ENCODE data around the gene PRSS56. TPM values are rescaled to one million over a fixed set of nuclear protein-coding genes. Genes with fewer than 3 reads are reported as not detected.

Gene PRSS56
- total RNA-seq, 1 experiment from 2014 or later, result not detected

GRCh38 chr2:232518844-232519243, 1.3 kb upstream of the PRSS56 start:
- H2AFZ ChIP-seq (ENCODE audit: low read length), result no peak overlapping the region
- no peaks in the 10 kb centered on the region for H4K20me1 ChIP-seq (ENCODE audit: insufficient read depth, low read depth, low read length)
- no peaks in the 10 kb centered on the region for H3K36me3 ChIP-seq (ENCODE audit: insufficient read depth, low read length)
- H3K9me3 ChIP-seq (ENCODE audit: low read length), result no peaks in the 10 kb centered on the region
- H3K27ac ChIP-seq (ENCODE audit: low read length), result no peak overlapping the region
- H3K9me2 ChIP-seq (replicated peaks; ENCODE audit: insufficient read depth, low read length), result no peaks in the 10 kb centered on the region
- H3K4me3 ChIP-seq (ENCODE audit: low read length), result no peak overlapping the region
- no peak overlapping the region for H3K9ac ChIP-seq (ENCODE audit: low read length)
- H3K4me2 ChIP-seq (ENCODE audit: low read depth, low read length, poor library complexity, severe bottlenecking), result no peak overlapping the region
- DNase-seq, result no peak
- H3K79me2 ChIP-seq (ENCODE audit: low read length), result no peaks in the 10 kb centered on the region
- peaks cover 3% of the 10 kb centered on the region; the same call in 1 of the 2 replicates for H3K4me1 ChIP-seq (ENCODE audit: low read length)
- H3K27me3 ChIP-seq (ENCODE audit: low read length), result no peaks in the 10 kb centered on the region

- DNase-seq, result no peak
- H3K9me3 ChIP-seq (ENCODE audit: low read length), result no peaks in the 10 kb centered on the region
- H2AFZ ChIP-seq (ENCODE audit: low read length), result no peak overlapping the region
- no peak overlapping the region for H3K4me3 ChIP-seq (ENCODE audit: low read length)
- no peaks in the 10 kb centered on the region for H4K20me1 ChIP-seq (ENCODE audit: insufficient read depth, low read depth, low read length)
- no peak overlapping the region for H3K27ac ChIP-seq (ENCODE audit: low read length)
- H3K79me2 ChIP-seq (ENCODE audit: low read length), result no peaks in the 10 kb centered on the region
- no peak overlapping the region for H3K9ac ChIP-seq (ENCODE audit: low read length)
- no peaks in the 10 kb centered on the region for H3K9me2 ChIP-seq (replicated peaks; ENCODE audit: insufficient read depth, low read length)
- no peak overlapping the region for H3K4me2 ChIP-seq (ENCODE audit: low read depth, low read length, poor library complexity, severe bottlenecking)
- no peaks in the 10 kb centered on the region for H3K27me3 ChIP-seq (ENCODE audit: low read length)
- H3K4me1 ChIP-seq (ENCODE audit: low read length), result peaks cover 5% of the 10 kb centered on the region; the same call in 1 of the 2 replicates
- no peaks in the 10 kb centered on the region for H3K36me3 ChIP-seq (ENCODE audit: insufficient read depth, low read length)
These were observed 301 bp downstream of the PRSS56 start for GRCh38 chr2:232520489-232520888.

- no peak overlapping the region for H2AFZ ChIP-seq (ENCODE audit: low read length)
- no peaks in the 10 kb centered on the region for H3K36me3 ChIP-seq (ENCODE audit: insufficient read depth, low read length)
- H4K20me1 ChIP-seq (ENCODE audit: insufficient read depth, low read depth, low read length), result no peaks in the 10 kb centered on the region
- no peak for DNase-seq
- no peaks in the 10 kb centered on the region for H3K27me3 ChIP-seq (ENCODE audit: low read length)
- H3K9me2 ChIP-seq (replicated peaks; ENCODE audit: insufficient read depth, low read length), result no peaks in the 10 kb centered on the region
- no peak overlapping the region for H3K27ac ChIP-seq (ENCODE audit: low read length)
- H3K9ac ChIP-seq (ENCODE audit: low read length), result no peak overlapping the region
- H3K9me3 ChIP-seq (ENCODE audit: low read length), result no peaks in the 10 kb centered on the region
- H3K4me3 ChIP-seq (ENCODE audit: low read length), result no peak overlapping the region
- H3K4me2 ChIP-seq (ENCODE audit: low read depth, low read length, poor library complexity, severe bottlenecking), result no peak overlapping the region
- peaks cover 5% of the 10 kb centered on the region; the same call in 1 of the 2 replicates for H3K4me1 ChIP-seq (ENCODE audit: low read length)
- H3K79me2 ChIP-seq (ENCODE audit: low read length), result no peaks in the 10 kb centered on the region
These were observed 910 bp downstream of the PRSS56 start for GRCh38 chr2:232521098-232521497.

- Histone ChIP-seq H3K36me3 (ENCODE audit: insufficient read depth, low read length) (no peaks in the 10 kb centered on the region), H4K20me1 (ENCODE audit: insufficient read depth, low read depth, low read length) (no peaks in the 10 kb centered on the region), H3K4me3 (ENCODE audit: low read length) (no peak overlapping the region), H3K9ac (ENCODE audit: low read length) (no peak overlapping the region), H3K4me2 (ENCODE audit: low read depth, low read length, poor library complexity, severe bottlenecking) (no peak overlapping the region), H3K9me2 (replicated peaks; ENCODE audit: insufficient read depth, low read length) (no peaks in the 10 kb centered on the region), H3K79me2 (ENCODE audit: low read length) (no peaks in the 10 kb centered on the region), H3K27ac (ENCODE audit: low read length) (no peak overlapping the region), H3K4me1 (ENCODE audit: low read length) (peaks cover 5% of the 10 kb centered on the region; the same call in 1 of the 2 replicates), H3K9me3 (ENCODE audit: low read length) (no peaks in the 10 kb centered on the region), H2AFZ (ENCODE audit: low read length) (no peak overlapping the region), H3K27me3 (ENCODE audit: low read length) (no peaks in the 10 kb centered on the region)
- DNase-seq, result peak; percentile 75
These were observed 1.9 kb downstream of the PRSS56 start for GRCh38 chr2:232521959-232522622.

GRCh38 chr2:232522623-232523401, 2.6 kb downstream of the PRSS56 start:
- Histone ChIP-seq H3K9me2 (replicated peaks; ENCODE audit: insufficient read depth, low read length) (no peaks in the 10 kb centered on the region), H3K4me2 (ENCODE audit: low read depth, low read length, poor library complexity, severe bottlenecking) (no peak overlapping the region), H3K4me3 (ENCODE audit: low read length) (no peak overlapping the region), H3K9ac (ENCODE audit: low read length) (no peak overlapping the region), H3K79me2 (ENCODE audit: low read length) (no peaks in the 10 kb centered on the region), H4K20me1 (ENCODE audit: insufficient read depth, low read depth, low read length) (no peaks in the 10 kb centered on the region), H3K36me3 (ENCODE audit: insufficient read depth, low read length) (no peaks in the 10 kb centered on the region), H3K9me3 (ENCODE audit: low read length) (no peaks in the 10 kb centered on the region), H3K27ac (ENCODE audit: low read length) (no peak overlapping the region), H3K4me1 (ENCODE audit: low read length) (peaks cover 5% of the 10 kb centered on the region; the same call in 1 of the 2 replicates), H2AFZ (ENCODE audit: low read length) (no peak overlapping the region), H3K27me3 (ENCODE audit: low read length) (no peaks in the 10 kb centered on the region)
- DNase-seq, result no peak

GRCh38 chr2:232523402-232523681, 3.2 kb downstream of the PRSS56 start:
- H3K27ac ChIP-seq (ENCODE audit: low read length), result no peak overlapping the region
- no peaks in the 10 kb centered on the region for H4K20me1 ChIP-seq (ENCODE audit: insufficient read depth, low read depth, low read length)
- no peak for DNase-seq
- H3K36me3 ChIP-seq (ENCODE audit: insufficient read depth, low read length), result no peaks in the 10 kb centered on the region
- H3K9ac ChIP-seq (ENCODE audit: low read length), result no peak overlapping the region
- no peaks in the 10 kb centered on the region for H3K79me2 ChIP-seq (ENCODE audit: low read length)
- H3K4me2 ChIP-seq (ENCODE audit: low read depth, low read length, poor library complexity, severe bottlenecking), result peak overlapping the region; percentile 34
- H2AFZ ChIP-seq (ENCODE audit: low read length), result no peak overlapping the region
- no peaks in the 10 kb centered on the region for H3K27me3 ChIP-seq (ENCODE audit: low read length)
- no peaks in the 10 kb centered on the region for H3K9me2 ChIP-seq (replicated peaks; ENCODE audit: insufficient read depth, low read length)
- H3K4me3 ChIP-seq (ENCODE audit: low read length), result no peak overlapping the region
- peaks cover 5% of the 10 kb centered on the region; the same call in 1 of the 2 replicates for H3K4me1 ChIP-seq (ENCODE audit: low read length)
- no peaks in the 10 kb centered on the region for H3K9me3 ChIP-seq (ENCODE audit: low read length)

- Histone ChIP-seq H3K79me2 (ENCODE audit: low read length) (no peaks in the 10 kb centered on the region), H3K4me1 (ENCODE audit: low read length) (peaks cover 5% of the 10 kb centered on the region), H4K20me1 (ENCODE audit: insufficient read depth, low read depth, low read length) (no peaks in the 10 kb centered on the region), H3K4me3 (ENCODE audit: low read length) (peak overlapping the region; percentile 48; the same call in 1 of the 2 replicates), H3K9ac (ENCODE audit: low read length) (peak overlapping the region; percentile 47; the same call in 1 of the 2 replicates), H3K27me3 (ENCODE audit: low read length) (no peaks in the 10 kb centered on the region), H3K4me2 (ENCODE audit: low read depth, low read length, poor library complexity, severe bottlenecking) (peak overlapping the region; percentile 34), H2AFZ (ENCODE audit: low read length) (no peak overlapping the region), H3K9me2 (replicated peaks; ENCODE audit: insufficient read depth, low read length) (no peaks in the 10 kb centered on the region), H3K27ac (ENCODE audit: low read length) (no peak overlapping the region), H3K9me3 (ENCODE audit: low read length) (no peaks in the 10 kb centered on the region), H3K36me3 (ENCODE audit: insufficient read depth, low read length) (no peaks in the 10 kb centered on the region)
- peak; percentile 83 for DNase-seq
These were observed 3.8 kb downstream of the PRSS56 start for GRCh38 chr2:232523682-232524597.

- Histone ChIP-seq H3K4me3 (ENCODE audit: low read length) (no peak overlapping the region), H3K9me3 (ENCODE audit: low read length) (no peaks in the 10 kb centered on the region), H2AFZ (ENCODE audit: low read length) (no peak overlapping the region), H3K9me2 (replicated peaks; ENCODE audit: insufficient read depth, low read length) (no peaks in the 10 kb centered on the region), H3K36me3 (ENCODE audit: insufficient read depth, low read length) (no peaks in the 10 kb centered on the region), H3K4me2 (ENCODE audit: low read depth, low read length, poor library complexity, severe bottlenecking) (no peak overlapping the region), H4K20me1 (ENCODE audit: insufficient read depth, low read depth, low read length) (no peaks in the 10 kb centered on the region), H3K27me3 (ENCODE audit: low read length) (no peaks in the 10 kb centered on the region), H3K79me2 (ENCODE audit: low read length) (no peaks in the 10 kb centered on the region), H3K4me1 (ENCODE audit: low read length) (peaks cover 5% of the 10 kb centered on the region), H3K27ac (ENCODE audit: low read length) (no peak overlapping the region), H3K9ac (ENCODE audit: low read length) (no peak overlapping the region)
- no peak for DNase-seq
These were observed 4.6 kb downstream of the PRSS56 start for GRCh38 chr2:232524771-232525170.
